ENCODE measurements around the gene SKAP1.

The SKAP1 gene

DNA sequence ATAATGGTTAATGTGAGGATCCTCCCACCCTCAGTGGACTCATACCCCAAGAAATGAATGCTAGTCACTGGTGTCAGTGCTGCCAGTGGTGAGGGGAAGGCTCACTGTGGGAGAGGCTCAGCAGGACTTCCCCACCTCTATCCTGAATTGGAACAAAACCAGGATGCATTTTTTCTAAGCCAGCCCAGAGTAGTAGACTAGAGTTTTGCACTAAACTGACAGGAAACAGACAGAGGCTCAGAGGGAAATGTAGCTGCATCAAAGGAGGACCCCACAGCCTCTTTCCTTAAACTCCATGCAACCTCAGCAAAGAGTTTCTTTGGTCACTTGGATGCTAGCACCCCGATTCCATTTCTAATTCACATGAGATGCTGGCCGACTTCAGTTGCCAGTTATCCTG lies 10.7 kb upstream of the SKAP1 start:
- Histone ChIP-seq H3K27ac (ENCODE audit: insufficient read depth in 1 of 2, low read depth in 1 of 2, low read length in 2 of 2, poor library complexity in 1 of 2, severe bottlenecking in 2 of 2) (no peak overlapping the region), H3K4me1 (ENCODE audit: control extremely low read depth in 1 of 4, control insufficient read depth in 4 of 4, insufficient read depth in 4 of 4, low read length in 3 of 4) (peaks cover 28 to 64% (median 42%) of the 10 kb centered on the region in 4 experiments), H3K9me3 (ENCODE audit: control extremely low read depth in 1 of 5, control insufficient read depth in 4 of 5, insufficient read depth in 2 of 5, low read depth in 1 of 5, low read length in 4 of 5) (no peaks in the 10 kb centered on the region), H3K27me3 (replicated peaks in 2 of 5; ENCODE audit: control insufficient read depth in 4 of 5, insufficient read depth in 5 of 5, low read length in 4 of 5) (no peaks in the 10 kb centered on the region), H3K36me3 (ENCODE audit: control insufficient read depth in 4 of 4, insufficient read depth in 4 of 4, low read length in 3 of 4) (no peaks in the 10 kb centered on the region), H3K4me3 (ENCODE audit: control insufficient read depth in 1 of 7, extremely low read depth in 1 of 7, insufficient read depth in 4 of 7, low read depth in 2 of 7, low read length in 6 of 7) (peak overlapping the region in 1 of 7 experiments; percentile 45)
- ChIA-PET POLR2A (interaction anchor here (1.2 kb wide), 1 partner anchor 43 kb away, joined by 3 read pairs; no protein-coding TSS in a partner anchor), CTCF (interaction anchor here (0.6 to 1.6 kb wide), 5 partner anchors 9 to 71 kb away, joined by 3 to 4 read pairs (median 4); no protein-coding TSS in a partner anchor)
- peak in 1 of 3 donors; percentile 35 for DNase-seq
- WGBS (ENCODE audit: insufficient coverage), result 100% methylated on average over 1 of the region's 2 CpGs

DNA sequence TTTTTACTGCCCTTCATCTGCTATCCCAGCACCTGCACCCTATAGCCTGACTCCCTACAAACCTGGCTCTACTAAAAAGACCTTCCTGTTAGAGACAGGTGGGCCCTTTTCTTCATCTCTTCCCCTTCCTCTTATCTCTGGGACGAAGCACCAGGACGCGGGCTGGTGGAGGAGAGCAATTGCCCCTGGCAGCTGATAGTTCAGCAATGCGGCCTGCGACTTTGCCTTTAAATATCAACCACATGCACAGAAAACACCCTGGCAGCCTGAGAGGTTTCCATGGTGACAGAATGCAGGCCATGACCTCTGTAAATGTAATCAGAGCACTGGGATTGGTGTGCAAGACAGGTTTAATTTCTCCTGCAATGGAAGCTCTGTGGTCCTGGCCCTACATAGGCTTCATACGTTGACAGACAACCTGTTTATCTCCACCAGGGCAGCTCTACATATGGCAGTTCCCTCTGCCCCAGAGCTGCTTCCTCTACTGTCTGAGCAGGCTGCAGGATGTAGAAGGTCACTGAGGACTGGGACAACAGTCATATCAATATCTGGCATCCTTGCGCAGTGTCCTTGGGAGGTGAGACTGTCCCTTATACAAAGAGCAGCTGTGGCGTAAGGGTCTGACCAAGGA lies 10.0 kb upstream of the SKAP1 start:
- POLR2A ChIA-PET, result interaction anchor here (1.2 kb wide), 1 partner anchor 44 kb away, joined by 3 read pairs; no protein-coding TSS in a partner anchor
- H3K4me3 ChIP-seq (ENCODE audit: control insufficient read depth in 1 of 7, extremely low read depth in 1 of 7, insufficient read depth in 4 of 7, low read depth in 2 of 7, low read length in 6 of 7), result no peak overlapping the region
- DNase-seq, result peak in 2 of 3 donors; percentile 62 to 78
- CTCF ChIA-PET, result interaction anchor here (0.9 to 1.6 kb wide), 5 partner anchors 11 to 151 kb away, joined by 3 to 4 read pairs (median 3); no protein-coding TSS in a partner anchor
- peaks cover 28 to 60% (median 42%) of the 10 kb centered on the region in 4 experiments for H3K4me1 ChIP-seq (ENCODE audit: control extremely low read depth in 1 of 4, control insufficient read depth in 4 of 4, insufficient read depth in 4 of 4, low read length in 3 of 4)
- H3K9me3 ChIP-seq (ENCODE audit: control extremely low read depth in 1 of 5, control insufficient read depth in 4 of 5, insufficient read depth in 2 of 5, low read depth in 1 of 5, low read length in 4 of 5), result no peaks in the 10 kb centered on the region
- H3K27me3 ChIP-seq (replicated peaks in 2 of 5; ENCODE audit: control insufficient read depth in 4 of 5, insufficient read depth in 5 of 5, low read length in 4 of 5), result no peaks in the 10 kb centered on the region
- 80% methylated on average over 4 of the region's 8 CpGs for WGBS (ENCODE audit: insufficient coverage)
- no peaks in the 10 kb centered on the region for H3K36me3 ChIP-seq (ENCODE audit: control insufficient read depth in 4 of 4, insufficient read depth in 4 of 4, low read length in 3 of 4)
- no peak overlapping the region for H3K27ac ChIP-seq (ENCODE audit: insufficient read depth in 1 of 2, low read depth in 1 of 2, low read length in 2 of 2, poor library complexity in 1 of 2, severe bottlenecking in 2 of 2)

DNA sequence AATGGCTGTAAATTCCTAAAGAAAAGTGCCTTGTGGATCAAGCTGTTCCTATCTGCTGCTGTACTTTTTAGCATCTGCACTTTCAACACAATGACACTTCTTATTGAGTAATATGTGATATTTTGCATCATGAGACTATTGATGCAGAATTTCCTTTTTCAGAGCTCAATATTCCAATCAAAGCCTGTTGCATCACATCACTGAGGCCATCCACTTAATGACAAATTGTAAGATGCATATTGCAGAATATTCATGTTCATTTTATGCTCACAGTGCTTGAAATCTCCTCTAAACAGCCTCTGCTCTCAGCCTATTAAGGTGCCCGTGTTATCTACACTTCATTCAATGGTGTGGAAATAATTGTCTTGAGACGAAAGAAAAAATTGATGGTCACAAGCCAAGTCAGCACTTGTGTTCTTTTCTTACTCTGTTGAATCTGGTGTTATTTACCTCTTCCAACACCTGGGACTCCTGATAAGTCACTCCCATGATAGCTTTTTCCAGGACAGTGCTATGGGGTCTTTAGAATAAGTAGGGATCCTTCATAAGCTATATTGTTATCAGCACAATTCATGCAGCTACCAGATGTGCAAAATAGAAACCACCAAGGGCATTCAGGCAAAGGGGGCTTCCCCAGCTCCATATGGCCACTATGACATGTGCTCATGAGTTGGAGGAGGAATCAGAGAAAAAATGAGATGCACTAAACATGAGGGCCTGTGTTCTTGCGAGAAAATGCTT lies 9.3 kb upstream of the SKAP1 start:
- CTCF ChIA-PET, result interaction anchor here (0.9 to 1.6 kb wide), 6 partner anchors 11 to 152 kb away, joined by 3 to 4 read pairs (median 3); no protein-coding TSS in a partner anchor
- H3K27ac ChIP-seq (ENCODE audit: insufficient read depth in 1 of 2, low read depth in 1 of 2, low read length in 2 of 2, poor library complexity in 1 of 2, severe bottlenecking in 2 of 2), result no peak overlapping the region
- POLR2A ChIA-PET, result interaction anchor here (0.5 kb wide), 1 partner anchor 96 kb away, joined by 3 read pairs; no protein-coding TSS in a partner anchor
- H3K4me1 ChIP-seq (ENCODE audit: control extremely low read depth in 1 of 4, control insufficient read depth in 4 of 4, insufficient read depth in 4 of 4, low read length in 3 of 4), result peaks cover 28 to 53% (median 42%) of the 10 kb centered on the region in 4 experiments
- WGBS (ENCODE audit: insufficient coverage), result 100% methylated on average over 1 of the region's 3 CpGs
- no peaks in the 10 kb centered on the region for H3K36me3 ChIP-seq (ENCODE audit: control insufficient read depth in 4 of 4, insufficient read depth in 4 of 4, low read length in 3 of 4)
- no peak overlapping the region for H3K4me3 ChIP-seq (ENCODE audit: control insufficient read depth in 1 of 7, extremely low read depth in 1 of 7, insufficient read depth in 4 of 7, low read depth in 2 of 7, low read length in 6 of 7)
- DNase-seq, result peak in 2 of 3 donors; percentile 84 to 88
- no peaks in the 10 kb centered on the region for H3K27me3 ChIP-seq (replicated peaks in 2 of 5; ENCODE audit: control insufficient read depth in 4 of 5, insufficient read depth in 5 of 5, low read length in 4 of 5)
- H3K9me3 ChIP-seq (ENCODE audit: control extremely low read depth in 1 of 5, control insufficient read depth in 4 of 5, insufficient read depth in 2 of 5, low read depth in 1 of 5, low read length in 4 of 5), result no peaks in the 10 kb centered on the region

DNA sequence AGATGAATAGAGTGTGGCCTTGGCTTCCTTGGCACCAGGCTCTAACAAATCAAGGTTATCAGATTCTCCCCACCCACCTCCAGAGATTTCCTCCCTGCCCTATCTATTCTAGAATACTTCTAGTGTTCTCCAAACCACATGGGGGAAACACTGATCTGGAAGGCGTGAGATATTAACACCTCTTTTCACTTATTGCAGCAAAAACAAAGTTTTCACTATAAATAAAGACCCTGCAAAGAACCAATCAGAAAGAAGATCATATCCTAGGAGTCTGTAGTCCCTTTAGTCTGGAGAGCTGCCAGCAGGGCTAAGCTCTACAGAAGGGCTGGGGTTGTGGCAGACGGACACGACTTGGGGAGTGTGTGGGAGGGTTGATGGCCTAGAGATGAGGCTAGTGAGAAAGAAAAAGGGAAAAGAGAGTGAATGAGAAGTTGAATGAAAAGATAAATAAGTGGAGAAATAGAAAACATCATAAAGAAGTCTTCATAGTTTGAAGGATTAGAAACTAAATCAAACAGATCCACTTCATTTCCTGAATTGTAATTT lies 8.6 kb upstream of the SKAP1 start:
- H3K27me3 ChIP-seq (replicated peaks in 2 of 5; ENCODE audit: control insufficient read depth in 4 of 5, insufficient read depth in 5 of 5, low read length in 4 of 5), result no peaks in the 10 kb centered on the region
- WGBS (ENCODE audit: insufficient coverage), result no CpG with 5 or more reads among the region's 3 CpGs
- POLR2A ChIA-PET, result no interaction called here
- H3K27ac ChIP-seq (ENCODE audit: insufficient read depth in 1 of 2, low read depth in 1 of 2, low read length in 2 of 2, poor library complexity in 1 of 2, severe bottlenecking in 2 of 2), result no peak overlapping the region
- CTCF ChIA-PET, result interaction anchor here (0.7 to 1.2 kb wide), 8 partner anchors 12 to 152 kb away, joined by 3 to 6 read pairs (median 3); no protein-coding TSS in a partner anchor
- DNase-seq, result peak in 1 of 3 donors; percentile 18
- H3K36me3 ChIP-seq (ENCODE audit: control insufficient read depth in 4 of 4, insufficient read depth in 4 of 4, low read length in 3 of 4), result no peaks in the 10 kb centered on the region
- H3K4me1 ChIP-seq (ENCODE audit: control extremely low read depth in 1 of 4, control insufficient read depth in 4 of 4, insufficient read depth in 4 of 4, low read length in 3 of 4), result peaks cover 28 to 53% (median 42%) of the 10 kb centered on the region in 4 experiments
- no peak overlapping the region for H3K4me3 ChIP-seq (ENCODE audit: control insufficient read depth in 1 of 7, extremely low read depth in 1 of 7, insufficient read depth in 4 of 7, low read depth in 2 of 7, low read length in 6 of 7)
- H3K9me3 ChIP-seq (ENCODE audit: control extremely low read depth in 1 of 5, control insufficient read depth in 4 of 5, insufficient read depth in 2 of 5, low read depth in 1 of 5, low read length in 4 of 5), result no peaks in the 10 kb centered on the region

DNA sequence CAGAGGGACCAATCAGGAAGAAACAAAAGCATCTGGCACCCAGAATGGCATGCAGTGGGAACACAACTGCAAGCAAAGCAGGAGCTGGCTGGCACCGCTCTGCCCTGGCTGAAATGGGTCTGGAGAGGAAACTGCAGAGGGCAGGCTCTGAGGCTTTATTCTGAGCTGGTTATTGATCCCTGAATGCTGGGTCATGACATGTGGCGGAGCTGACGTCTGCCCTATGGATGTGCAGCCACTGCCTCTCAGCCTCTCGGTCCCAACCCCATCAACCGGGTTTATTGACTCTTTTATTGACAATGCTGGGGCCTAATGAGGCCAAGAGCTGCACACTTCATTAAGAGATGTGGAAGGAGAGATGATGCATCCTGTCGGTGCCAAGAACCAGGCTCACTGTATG lies 3.9 kb upstream of the SKAP1 start:
- H3K27me3 ChIP-seq (replicated peaks in 2 of 5; ENCODE audit: control insufficient read depth in 4 of 5, insufficient read depth in 5 of 5, low read length in 4 of 5), result peaks cover 0 to 5% (median 0%) of the 10 kb centered on the region in 5 experiments
- WGBS (ENCODE audit: insufficient coverage), result 99% methylated on average over 6 of the region's 6 CpGs
- ChIA-PET POLR2A (no interaction called here), CTCF (interaction anchor here (0.9 to 3.0 kb wide), 5 partner anchors 8 to 20 kb away, joined by 3 to 13 read pairs (median 4); no protein-coding TSS in a partner anchor)
- no peak overlapping the region for H3K4me3 ChIP-seq (ENCODE audit: control insufficient read depth in 1 of 7, extremely low read depth in 1 of 7, insufficient read depth in 4 of 7, low read depth in 2 of 7, low read length in 6 of 7)
- no peaks in the 10 kb centered on the region for H3K36me3 ChIP-seq (ENCODE audit: control insufficient read depth in 4 of 4, insufficient read depth in 4 of 4, low read length in 3 of 4)
- no peak overlapping the region for H3K27ac ChIP-seq (ENCODE audit: insufficient read depth in 1 of 2, low read depth in 1 of 2, low read length in 2 of 2, poor library complexity in 1 of 2, severe bottlenecking in 2 of 2)
- peaks cover 12 to 29% (median 19%) of the 10 kb centered on the region in 4 experiments for H3K4me1 ChIP-seq (ENCODE audit: control extremely low read depth in 1 of 4, control insufficient read depth in 4 of 4, insufficient read depth in 4 of 4, low read length in 3 of 4)
- no peak for DNase-seq
- H3K9me3 ChIP-seq (ENCODE audit: control extremely low read depth in 1 of 5, control insufficient read depth in 4 of 5, insufficient read depth in 2 of 5, low read depth in 1 of 5, low read length in 4 of 5), result no peaks in the 10 kb centered on the region

DNA sequence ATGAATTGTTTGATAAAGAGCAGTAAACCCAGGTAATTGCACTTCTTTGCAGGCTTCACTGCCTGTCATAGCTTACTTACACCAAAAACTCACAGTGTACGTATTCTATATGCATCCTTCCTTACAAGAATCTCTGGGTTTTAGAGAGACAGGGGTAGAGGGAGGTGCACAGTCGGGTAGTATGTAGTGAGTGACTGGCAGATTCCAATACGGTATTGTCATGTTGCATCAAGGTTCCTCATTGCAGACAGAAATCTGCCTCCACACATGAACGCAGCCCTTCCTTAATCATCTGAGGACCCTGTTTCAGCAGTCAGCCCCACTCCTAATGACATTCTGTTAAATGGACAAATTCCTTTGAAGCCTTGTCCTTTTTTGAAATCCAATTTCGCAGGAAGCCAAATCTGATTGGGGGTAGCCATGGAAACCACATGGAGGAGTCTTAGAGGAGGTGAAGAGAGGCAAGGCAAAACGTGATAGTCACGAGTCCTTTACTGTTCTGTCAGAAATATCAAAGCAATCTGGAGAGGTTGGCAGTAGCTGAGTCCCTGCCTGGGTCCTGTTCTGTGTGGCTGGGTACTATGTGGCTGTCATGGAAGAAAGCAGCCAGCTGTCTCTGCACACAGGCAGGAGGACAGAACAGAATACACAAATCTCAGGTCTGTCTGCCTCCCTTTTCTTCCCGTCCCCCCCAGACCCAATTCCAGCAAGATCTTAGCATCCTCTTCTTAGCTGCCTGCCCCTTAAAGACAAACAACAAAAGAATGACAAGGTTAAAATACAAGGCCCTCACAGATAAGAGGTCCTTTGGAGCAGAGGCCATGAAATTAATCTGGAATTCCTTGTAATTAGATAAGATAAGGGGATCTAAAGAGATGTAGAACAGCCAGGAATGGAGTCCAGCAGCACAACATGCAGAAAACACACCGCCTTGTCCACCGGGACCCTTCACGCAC lies 3.1 kb upstream of the SKAP1 start:
- peak in 1 of 3 donors; percentile 16 for DNase-seq
- POLR2A ChIA-PET, result no interaction called here
- Histone ChIP-seq H3K9me3 (ENCODE audit: control extremely low read depth in 1 of 5, control insufficient read depth in 4 of 5, insufficient read depth in 2 of 5, low read depth in 1 of 5, low read length in 4 of 5) (no peaks in the 10 kb centered on the region), H3K4me1 (ENCODE audit: control extremely low read depth in 1 of 4, control insufficient read depth in 4 of 4, insufficient read depth in 4 of 4, low read length in 3 of 4) (peaks cover 8 to 29% (median 15%) of the 10 kb centered on the region in 4 experiments), H3K27ac (ENCODE audit: insufficient read depth in 1 of 2, low read depth in 1 of 2, low read length in 2 of 2, poor library complexity in 1 of 2, severe bottlenecking in 2 of 2) (no peak overlapping the region), H3K4me3 (ENCODE audit: control insufficient read depth in 1 of 7, extremely low read depth in 1 of 7, insufficient read depth in 4 of 7, low read depth in 2 of 7, low read length in 6 of 7) (no peak overlapping the region), H3K27me3 (replicated peaks in 2 of 5; ENCODE audit: control insufficient read depth in 4 of 5, insufficient read depth in 5 of 5, low read length in 4 of 5) (peaks cover 0 to 5% (median 0%) of the 10 kb centered on the region in 5 experiments), H3K36me3 (ENCODE audit: control insufficient read depth in 4 of 4, insufficient read depth in 4 of 4, low read length in 3 of 4) (no peaks in the 10 kb centered on the region)
- CTCF ChIA-PET, result interaction anchor here (1.2 to 3.0 kb wide), 4 partner anchors 9 to 24 kb away, joined by 3 to 13 read pairs (median 4); no protein-coding TSS in a partner anchor
- 98% methylated on average over 9 of the region's 11 CpGs for WGBS (ENCODE audit: insufficient coverage)
